Vagina (tissue), 2 donors: Measurements from ENCODE around the gene SORCS2. TPM values are rescaled to one million over a fixed set of nuclear protein-coding genes. Genes with fewer than 3 reads are reported as not detected.

Experiments
- DNase-seq, 2 donors: peaks; one replicate each; pipeline ENCODE4 v3.0.0-alpha.2; 2017; ENCODE audit errors: extremely low spot score in 2 of 2
- H3K27ac ChIP-seq: fragments of 200-600 bp; sonication (generic); one replicate; pipeline ENCODE4 v1.5.1; 2019
- H3K27me3 ChIP-seq: fragments of 200-600 bp; sonication (generic); one replicate; pipeline ENCODE4 v1.5.1; 2019
- H3K36me3 ChIP-seq, 2 donors: fragments of 200-600 bp; sonication (generic); one replicate each; pipeline ENCODE4 v1.5.1; 2017 to 2019
- H3K4me1 ChIP-seq: fragments of 200-600 bp; sonication (generic); one replicate; pipeline ENCODE4 v1.5.1; 2019
- H3K4me3 ChIP-seq, 2 donors: fragments of 200-600 bp; sonication (generic); 1 replicate in 1 of 2; 2 replicates in 1 of 2; pipeline ENCODE4 v1.5.1; 2016 to 2019
- H3K9me3 ChIP-seq: fragments of 200-600 bp; sonication (generic); one replicate; pipeline ENCODE4 v1.5.1; 2019
- CTCF ChIP-seq, 3 experiments: fragments of 450-650 bp in 2 of 3; fragments of 200-600 bp in 1 of 3; sonication (generic) in 1 of 3; IDR thresholded peaks; one replicate each; pipeline ENCODE4 v1.5.1; 2017 to 2019; ENCODE audit warnings: antibody characterized with exemption in 3 of 3, mild to moderate bottlenecking in 2 of 3, moderate library complexity in 2 of 3
- POLR2A ChIP-seq, 2 donors: fragments of 450-650 bp; IDR thresholded peaks; one replicate each; pipeline ENCODE4 v1.6.1; 2017; ENCODE audit warnings: antibody characterized with exemption in 2 of 2, mild to moderate bottlenecking in 2 of 2, moderate library complexity in 2 of 2
- POLR2AphosphoS5 ChIP-seq, 2 donors: sonication (generic); formaldehyde crosslinking; IDR thresholded peaks; one replicate each; pipeline ENCODE4 v1.9.0; 2017; ENCODE audit warnings: antibody characterized with exemption in 2 of 2, mild to moderate bottlenecking in 2 of 2, low read depth in 1 of 2; ENCODE audit not compliant: insufficient read depth in 1 of 2
- intact Hi-C: fragments of 100-400 bp; cut with DNase I; formaldehyde crosslinking; loops from one replicate; pipeline ENCODE4 v1.15.1; 2023
- total RNA-seq: library from RNA; depleted of rRNA; stranded (reverse); fragments of >200 nt; gene quantifications from one replicate; pipeline ENCODE4 v1.2.3, GENCODE V29; 2016

Gene SORCS2
- total RNA-seq, 1 donor from 2014 or later = 5.4 TPM

DNA sequence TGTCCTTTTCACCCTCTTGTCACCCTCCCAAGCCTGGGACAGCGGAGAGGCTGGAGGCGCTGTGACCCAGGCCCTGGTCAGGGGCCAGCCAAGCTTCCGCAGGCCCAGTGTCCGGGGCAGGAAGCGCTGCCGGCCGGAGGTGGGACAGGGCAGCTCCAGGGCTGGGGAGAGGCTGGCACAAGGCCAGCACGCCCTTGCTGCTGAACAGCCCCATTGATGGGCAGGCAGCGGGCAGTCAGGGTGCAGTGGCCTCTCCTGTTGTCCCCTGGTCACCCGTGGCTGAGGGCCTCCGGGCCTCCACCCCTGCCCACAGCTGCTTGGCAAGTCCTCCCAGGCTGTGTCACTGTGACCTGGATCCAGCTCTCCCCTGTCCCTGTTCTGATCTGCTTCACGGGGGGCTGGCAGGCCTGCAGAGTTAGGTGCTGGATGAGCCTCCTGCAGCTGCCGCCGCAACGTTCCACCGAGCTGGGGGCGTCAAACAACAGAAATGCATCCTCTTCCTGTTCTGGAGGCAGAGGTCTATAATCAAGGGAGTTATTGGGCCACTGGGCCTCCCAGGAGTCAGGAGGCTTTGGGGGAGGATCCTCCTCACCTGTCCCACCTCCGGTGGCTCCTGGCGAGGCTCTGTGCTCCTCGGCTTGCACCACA lies 134.5 kb downstream of the SORCS2 start:
- Histone ChIP-seq H3K27me3 (no peaks in the 10 kb centered on the region), H3K4me1 (peaks cover 30% of the 10 kb centered on the region), H3K27ac (peak overlapping the region; percentile 15), H3K9me3 (no peaks in the 10 kb centered on the region), H3K4me3 (no peak overlapping the region), H3K36me3 (no peaks in the 10 kb centered on the region)
- DNase-seq = no peak
- TF ChIP-seq CTCF (IDR thresholded peaks at IDR 0.05) = no peak
- TF ChIP-seq POLR2A (IDR thresholded peaks at IDR 0.05) = no peak
- TF ChIP-seq POLR2AphosphoS5 (IDR thresholded peaks at IDR 0.05; ENCODE audit: insufficient read depth in 1 of 2, low read depth in 1 of 2) = no peak
- intact Hi-C loops = no loop called here

GRCh38 chr4:7327341-7327885 lies 135.1 kb downstream of the SORCS2 start:
- TF ChIP-seq CTCF (IDR thresholded peaks at IDR 0.05) (no peak), POLR2AphosphoS5 (IDR thresholded peaks at IDR 0.05; ENCODE audit: insufficient read depth in 1 of 2, low read depth in 1 of 2) (no peak), POLR2A (IDR thresholded peaks at IDR 0.05) (no peak)

GRCh38 chr4:7328162-7328912 lies 136.0 kb downstream of the SORCS2 start:
- TF ChIP-seq POLR2A (IDR thresholded peaks at IDR 0.05) (no peak), CTCF (IDR thresholded peaks at IDR 0.05) (no peak), POLR2AphosphoS5 (IDR thresholded peaks at IDR 0.05; ENCODE audit: insufficient read depth in 1 of 2, low read depth in 1 of 2) (no peak)
- no peak overlapping the region for H3K27ac ChIP-seq
- intact Hi-C loops = loop anchor here (1.0 kb wide), 1 partner anchor 135 kb away; no protein-coding TSS in a partner anchor
- no peak for DNase-seq
- no peaks in the 10 kb centered on the region for H3K9me3 ChIP-seq
- H3K36me3 ChIP-seq = no peaks in the 10 kb centered on the region
- H3K27me3 ChIP-seq = no peaks in the 10 kb centered on the region
- H3K4me3 ChIP-seq = no peak overlapping the region
- H3K4me1 ChIP-seq = peaks cover 41% of the 10 kb centered on the region

More at GRCh38 chr4:7327341-7327885, 135.1 kb downstream of the SORCS2 start:
- H3K27me3 ChIP-seq = no peaks in the 10 kb centered on the region
- H3K36me3 ChIP-seq = no peaks in the 10 kb centered on the region
- H3K9me3 ChIP-seq = no peaks in the 10 kb centered on the region
- no peak overlapping the region for H3K4me3 ChIP-seq
- no peak for DNase-seq
- peaks cover 36% of the 10 kb centered on the region for H3K4me1 ChIP-seq
- intact Hi-C loops = no loop called here
- peak overlapping the region; percentile 15 for H3K27ac ChIP-seq

- Histone ChIP-seq H3K9me3 (no peaks in the 10 kb centered on the region), H3K27me3 (no peaks in the 10 kb centered on the region), H3K4me1 (peaks cover 41% of the 10 kb centered on the region), H3K36me3 (no peaks in the 10 kb centered on the region), H3K4me3 (no peak overlapping the region), H3K27ac (no peak overlapping the region)
- DNase-seq = no peak
- no peak for TF ChIP-seq POLR2A (IDR thresholded peaks at IDR 0.05)
- no peak for TF ChIP-seq POLR2AphosphoS5 (IDR thresholded peaks at IDR 0.05; ENCODE audit: insufficient read depth in 1 of 2, low read depth in 1 of 2)
- no peak for TF ChIP-seq CTCF (IDR thresholded peaks at IDR 0.05)
- intact Hi-C loops = loop anchor here (1.0 kb wide), 1 partner anchor 136 kb away; no protein-coding TSS in a partner anchor
Observed at GRCh38 chr4:7328913-7329638, 136.7 kb downstream of the SORCS2 start.
